HEK293T (cell line): ENCODE measurements around the gene PAQR9.

Experiments
- BHLHE40 ChIP-seq: fragments of 450-650 bp; IDR thresholded peaks from 2 replicates; pipeline ENCODE4 v1.6.1; 2016; ENCODE audit warnings: mild to moderate bottlenecking, moderate library complexity, borderline replicate concordance
- ELF4 ChIP-seq: fragments of 450-650 bp; IDR thresholded peaks from 2 replicates; pipeline ENCODE4 v1.6.1; 2017; ENCODE audit warnings: antibody characterized with exemption
- FOXK2 ChIP-seq: fragments of 450-650 bp; IDR thresholded peaks from 2 replicates; pipeline ENCODE4 v1.6.1; 2016; ENCODE audit warnings: mild to moderate bottlenecking
- L3MBTL2 ChIP-seq: fragments of 450-650 bp; conservative IDR thresholded peaks from 2 replicates; pipeline ENCODE4 v1.6.1; 2016; ENCODE audit warnings: mild to moderate bottlenecking
- TF ChIP-seq, protein P1 (sequence below): fragments of 450-650 bp; IDR thresholded peaks from 2 replicates; pipeline ENCODE4 v1.6.1; 2016

DNA sequence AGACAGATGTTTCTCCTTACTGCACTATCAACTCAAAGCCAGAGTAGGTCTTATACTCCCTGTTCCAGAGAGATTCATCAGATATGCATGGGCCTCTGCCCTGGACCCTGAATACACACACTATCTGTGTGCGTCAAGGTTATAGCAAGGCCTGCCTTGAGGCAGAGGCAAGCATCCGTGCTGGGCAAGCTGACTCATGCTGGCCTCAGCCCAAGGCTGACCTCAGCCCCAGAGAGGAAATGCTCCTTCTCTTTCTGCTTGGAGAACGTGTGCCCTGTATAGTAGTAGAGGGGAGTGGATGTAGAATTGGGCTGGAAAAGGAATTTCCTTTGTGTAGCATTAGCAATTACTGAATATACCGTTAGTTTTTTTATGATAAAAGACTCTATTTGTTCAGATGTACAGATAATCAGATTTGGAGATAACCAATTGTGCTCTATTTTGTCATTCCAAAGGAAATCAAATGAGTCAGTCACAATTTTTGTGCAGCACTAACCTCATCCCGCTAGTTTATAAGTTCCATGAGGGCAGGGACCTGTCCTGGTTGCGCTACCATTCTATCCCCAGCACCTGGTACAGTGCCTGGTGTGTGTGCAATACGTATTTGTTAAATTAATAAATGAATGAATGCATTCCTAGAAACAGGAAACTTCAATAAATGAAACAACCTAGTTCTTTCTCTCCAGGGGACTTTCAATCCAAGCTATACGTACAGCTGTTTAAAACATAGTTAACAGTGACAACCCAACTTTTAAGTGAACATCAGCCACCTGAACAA, 13.3 kb upstream of the PAQR9 start:
- TF ChIP-seq, protein P1, sequence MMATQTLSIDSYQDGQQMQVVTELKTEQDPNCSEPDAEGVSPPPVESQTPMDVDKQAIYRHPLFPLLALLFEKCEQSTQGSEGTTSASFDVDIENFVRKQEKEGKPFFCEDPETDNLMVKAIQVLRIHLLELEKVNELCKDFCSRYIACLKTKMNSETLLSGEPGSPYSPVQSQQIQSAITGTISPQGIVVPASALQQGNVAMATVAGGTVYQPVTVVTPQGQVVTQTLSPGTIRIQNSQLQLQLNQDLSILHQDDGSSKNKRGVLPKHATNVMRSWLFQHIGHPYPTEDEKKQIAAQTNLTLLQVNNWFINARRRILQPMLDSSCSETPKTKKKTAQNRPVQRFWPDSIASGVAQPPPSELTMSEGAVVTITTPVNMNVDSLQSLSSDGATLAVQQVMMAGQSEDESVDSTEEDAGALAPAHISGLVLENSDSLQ, result no peak
- no peak for TF ChIP-seq ELF4
- TF ChIP-seq BHLHE40, result no peak
- TF ChIP-seq L3MBTL2, result no peak
- TF ChIP-seq FOXK2, result no peak
